ENCODE results near the gene CUBN.

GRCh38 chr10:16779384-16779915 lies 350.2 kb downstream of the CUBN start:
- TF ChIP-seq CTCF (IDR thresholded peaks at IDR 0.05), result no peak
- TF ChIP-seq ZFX (IDR thresholded peaks at IDR 0.05; ENCODE audit: borderline replicate concordance), result no peak

Data from 22Rv1 (cell line).